ENCODE measurements around the gene VAMP8. TPM values are rescaled to one million over a fixed set of nuclear protein-coding genes. Genes with fewer than 3 reads are reported as not detected.
"Not testable (repeated sequence)": the region's sequence is repeated elsewhere in the genome, so short reads cannot be mapped to it uniquely, and the experiment has no call there.

The VAMP8 gene
- total RNA-seq, 6 donors from 2014 or later, result 62.8 to 289 (median 154) TPM

DNA sequence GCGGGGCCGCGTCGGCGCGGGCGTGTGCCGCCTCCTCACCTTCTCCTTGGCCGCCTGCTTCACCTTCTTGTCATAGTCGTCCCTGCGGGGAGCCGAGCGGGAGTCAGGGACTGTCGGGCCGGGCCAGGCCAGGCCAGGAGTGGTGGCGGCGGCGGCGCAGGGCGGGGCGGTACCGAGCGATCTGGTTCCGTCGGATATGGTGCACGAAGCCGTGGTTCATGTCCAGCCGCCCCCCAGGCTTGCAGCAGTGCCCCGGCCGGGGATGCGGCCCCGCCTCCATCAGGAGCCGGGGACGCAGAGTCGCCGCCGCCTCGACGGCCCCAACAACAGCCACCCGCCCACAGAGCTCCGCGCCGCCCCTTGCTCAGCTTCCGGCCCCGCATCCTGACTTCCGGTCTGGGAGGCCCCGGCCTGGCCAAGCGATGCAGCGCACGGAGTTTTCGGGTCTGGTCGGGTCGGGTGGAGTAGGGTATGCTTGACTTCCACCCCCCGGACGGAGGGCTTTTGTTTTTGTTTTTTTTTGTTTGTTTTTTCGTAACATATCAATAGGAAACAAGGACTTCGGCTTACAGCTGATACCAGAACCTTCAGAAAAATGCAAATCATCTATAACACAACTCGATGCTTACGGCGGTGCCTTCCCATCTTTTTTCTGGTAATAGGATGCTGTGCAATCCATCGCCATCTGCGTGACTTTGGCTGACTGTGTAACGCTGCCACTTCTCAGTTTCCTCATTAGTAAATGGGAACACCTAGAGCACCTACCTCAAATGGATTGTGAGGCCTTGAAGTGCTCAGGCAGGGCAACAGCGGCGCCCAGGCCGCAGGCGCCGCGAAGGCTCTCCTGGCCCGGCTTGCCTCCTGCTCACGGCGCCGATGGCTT, 34.6 kb downstream of the VAMP8 start, which contains the start of gene C2orf68:
Gene C2orf68 (minus strand): TSS at position 362 of the 883 bp plus-strand sequence. CDS start 82 bp downstream, at position 280.
- DNase-seq, result peak; percentile 91 to 96
- Histone ChIP-seq H3K9me3 (no peaks in the 10 kb centered on the region), H3K27me3 (no peaks in the 10 kb centered on the region), H3K4me1 (peaks cover 24 to 64% (median 45%) of the 10 kb centered on the region in 4 donors), H3K4me3 (peak within 1 kb of the TSS; percentile 56 to 91 (median 85)), H3K36me3 (peaks cover 4 to 24% (median 14%) of the 10 kb centered on the region in 4 donors), H3K27ac (peak within 1 kb of the TSS; percentile 85 to 92 (median 90))
- peak; percentile 91 to 93 for ATAC-seq (ENCODE audit: low FRiP score in 2 of 2)
- WGBS, 2 donors, result 11 to 18% methylated on average over 39 to 56 of the region's 73 CpGs
- peak in 3 of 4 donors; percentile 54 to 90 (median 69) for TF ChIP-seq POLR2A (IDR thresholded peaks at IDR 0.05)
- TF ChIP-seq POLR2AphosphoS5 (IDR thresholded peaks at IDR 0.05), result peak; percentile 90 to 95
- no peak for TF ChIP-seq EP300 (IDR thresholded peaks at IDR 0.05)
- TF ChIP-seq, protein P1, sequence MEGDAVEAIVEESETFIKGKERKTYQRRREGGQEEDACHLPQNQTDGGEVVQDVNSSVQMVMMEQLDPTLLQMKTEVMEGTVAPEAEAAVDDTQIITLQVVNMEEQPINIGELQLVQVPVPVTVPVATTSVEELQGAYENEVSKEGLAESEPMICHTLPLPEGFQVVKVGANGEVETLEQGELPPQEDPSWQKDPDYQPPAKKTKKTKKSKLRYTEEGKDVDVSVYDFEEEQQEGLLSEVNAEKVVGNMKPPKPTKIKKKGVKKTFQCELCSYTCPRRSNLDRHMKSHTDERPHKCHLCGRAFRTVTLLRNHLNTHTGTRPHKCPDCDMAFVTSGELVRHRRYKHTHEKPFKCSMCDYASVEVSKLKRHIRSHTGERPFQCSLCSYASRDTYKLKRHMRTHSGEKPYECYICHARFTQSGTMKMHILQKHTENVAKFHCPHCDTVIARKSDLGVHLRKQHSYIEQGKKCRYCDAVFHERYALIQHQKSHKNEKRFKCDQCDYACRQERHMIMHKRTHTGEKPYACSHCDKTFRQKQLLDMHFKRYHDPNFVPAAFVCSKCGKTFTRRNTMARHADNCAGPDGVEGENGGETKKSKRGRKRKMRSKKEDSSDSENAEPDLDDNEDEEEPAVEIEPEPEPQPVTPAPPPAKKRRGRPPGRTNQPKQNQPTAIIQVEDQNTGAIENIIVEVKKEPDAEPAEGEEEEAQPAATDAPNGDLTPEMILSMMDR (IDR thresholded peaks at IDR 0.05), result peak in 1 of 6 experiments; percentile 4

GRCh38 chr2:85613717-85614515, 36.5 kb downstream of the VAMP8 start:
- WGBS, 2 donors, result 92 to 94% methylated on average over 10 of the region's 10 CpGs
- TF ChIP-seq POLR2A (IDR thresholded peaks at IDR 0.05), result no peak
- no peak for TF ChIP-seq EP300 (IDR thresholded peaks at IDR 0.05)
- TF ChIP-seq, protein P1 (IDR thresholded peaks at IDR 0.05), result no peak
- no peak for TF ChIP-seq POLR2AphosphoS5 (IDR thresholded peaks at IDR 0.05)

GRCh38 chr2:85614757-85615156, 37.4 kb downstream of the VAMP8 start:
- H3K9me3 ChIP-seq; DNase-seq; ATAC-seq (ENCODE audit: low FRiP score in 2 of 2); H3K4me3 ChIP-seq; H3K27ac ChIP-seq; H3K27me3 ChIP-seq: not testable (repeated sequence)
- Histone ChIP-seq H3K36me3 (peaks cover 0 to 10% (median 9%) of the 10 kb centered on the region in 4 donors), H3K4me1 (peaks cover 33 to 60% (median 37%) of the 10 kb centered on the region in 4 donors)
- WGBS, 2 donors, result 95 to 97% methylated on average over 7 of the region's 7 CpGs

More at GRCh38 chr2:85613717-85614515, 36.5 kb downstream of the VAMP8 start:
- Histone ChIP-seq H3K27me3 (no peaks in the 10 kb centered on the region), H3K4me1 (peaks cover 33 to 65% (median 42%) of the 10 kb centered on the region in 4 donors), H3K9me3 (no peaks in the 10 kb centered on the region), H3K4me3 (no peak overlapping the region), H3K27ac (no peak overlapping the region), H3K36me3 (peaks cover 4 to 10% (median 9%) of the 10 kb centered on the region in 4 donors)
- ATAC-seq (ENCODE audit: low FRiP score in 2 of 2), result no peak
- DNase-seq, result no peak

DNA sequence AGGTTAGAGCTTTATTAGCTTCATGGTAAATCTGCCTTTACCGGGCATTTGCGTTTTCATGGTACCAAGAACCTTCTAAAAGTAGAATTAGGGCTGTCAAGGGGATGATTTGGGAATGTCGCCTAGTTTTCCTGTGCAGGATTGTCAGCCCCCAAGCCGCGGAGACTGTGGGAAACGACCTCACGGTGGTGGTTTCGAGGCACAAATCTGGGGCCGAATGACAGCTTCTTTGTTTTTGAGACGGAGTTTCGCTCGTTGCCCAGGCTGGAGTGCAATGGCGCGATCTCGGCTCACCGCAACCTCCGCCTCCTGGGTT, 38.0 kb downstream of the VAMP8 start:
- Histone ChIP-seq H3K27ac (peak overlapping the region; percentile 86 to 96 (median 94)), H3K9me3 (no peaks in the 10 kb centered on the region), H3K4me3 (peak overlapping the region in 2 of 4 donors; percentile 76 to 90), H3K36me3 (peaks cover 5 to 17% (median 15%) of the 10 kb centered on the region in 4 donors), H3K4me1 (peaks cover 32 to 54% (median 36%) of the 10 kb centered on the region in 4 donors), H3K27me3 (no peaks in the 10 kb centered on the region)
- DNase-seq (no peak), ATAC-seq (ENCODE audit: low FRiP score in 2 of 2) (no peak)
- TF ChIP-seq EP300 (IDR thresholded peaks at IDR 0.05), result no peak
- TF ChIP-seq POLR2A (IDR thresholded peaks at IDR 0.05), result no peak
- TF ChIP-seq POLR2AphosphoS5 (IDR thresholded peaks at IDR 0.05), result no peak
- TF ChIP-seq, protein P1 (IDR thresholded peaks at IDR 0.05), result no peak
- 89 to 92% methylated on average over 17 of the region's 17 CpGs for WGBS, 2 donors

DNA sequence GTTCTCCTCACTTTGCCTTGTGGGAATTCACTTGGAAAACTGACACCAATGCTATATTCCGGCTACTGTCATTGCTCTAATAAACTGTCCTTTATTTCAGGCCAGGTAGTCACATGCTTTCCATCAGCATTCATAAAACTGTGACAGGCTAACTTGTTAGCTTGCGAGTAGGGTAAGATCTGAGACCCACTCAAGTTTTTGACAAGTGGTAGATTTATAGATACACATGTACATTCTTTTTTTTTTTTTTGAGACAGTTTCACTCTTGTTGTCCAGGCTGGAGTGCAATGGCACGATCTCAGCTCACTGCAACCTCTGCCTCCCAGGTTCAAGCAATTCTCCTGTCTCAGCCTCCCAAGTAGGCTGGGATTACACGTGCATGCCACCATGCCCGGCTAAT, 40.3 kb downstream of the VAMP8 start:
- ATAC-seq (ENCODE audit: low FRiP score in 2 of 2), result not testable (repeated sequence)

More for the DNA sequence above, 40.3 kb downstream of the VAMP8 start:
- Histone ChIP-seq H3K36me3 (peaks cover 25 to 40% (median 38%) of the 10 kb centered on the region in 4 donors), H3K4me3 (peak overlapping the region in 1 of 4 donors; percentile 90), H3K4me1 (peaks cover 19 to 37% (median 22%) of the 10 kb centered on the region in 4 donors)
- H3K9me3 ChIP-seq, H3K27me3 ChIP-seq, H3K27ac ChIP-seq, DNase-seq: not testable (repeated sequence)
- WGBS, 2 donors, result 91 to 94% methylated on average over 5 of the region's 5 CpGs
